Measurements from ENCODE around the gene ENTPD1.
A peak's percentile ranks its signal among the peaks of the same experiment; 100 is the strongest.
"Not testable (repeated sequence)": the region's sequence is repeated elsewhere in the genome, so short reads cannot be mapped to it uniquely, and the experiment has no call there.

ENTPD1 gene

GRCh38 chr10:95864906-95865813 lies 109.2 kb downstream of the ENTPD1 start:
- peak in 20 of 56 donors; percentile 1 to 48 (median 10) for DNase-seq

- no peak for DNase-seq
Measured at GRCh38 chr10:95865814-95866466, 110.0 kb downstream of the ENTPD1 start.

GRCh38 chr10:95866467-95866842 lies 110.5 kb downstream of the ENTPD1 start:
- DNase-seq: no peak

GRCh38 chr10:95867866-95868265 lies 111.9 kb downstream of the ENTPD1 start:
- DNase-seq: no peak

GRCh38 chr10:95872158-95872711 lies 116.3 kb downstream of the ENTPD1 start:
- DNase-seq: no peak

- no peak for DNase-seq
Measured at GRCh38 chr10:95873139-95873538, 117.2 kb downstream of the ENTPD1 start.

- no peak for DNase-seq
Measured at GRCh38 chr10:95873651-95874050, 117.7 kb downstream of the ENTPD1 start.

- not testable (repeated sequence) for DNase-seq
Measured at GRCh38 chr10:95874783-95875182, 118.8 kb downstream of the ENTPD1 start.

- DNase-seq: no peak
Measured at GRCh38 chr10:95876756-95877155, 120.8 kb downstream of the ENTPD1 start.

- no peak for DNase-seq
Measured at GRCh38 chr10:95877881-95878280, 121.9 kb downstream of the ENTPD1 start.

GRCh38 chr10:95880704-95881103 lies 124.7 kb downstream of the ENTPD1 start:
- DNase-seq: no peak

GRCh38 chr10:95881316-95881715 lies 125.4 kb downstream of the ENTPD1 start:
- DNase-seq: no peak

- DNase-seq: no peak
Measured at GRCh38 chr10:95889830-95890229, 133.9 kb downstream of the ENTPD1 start.

- DNase-seq: no peak
Measured at GRCh38 chr10:95896071-95896850, 140.3 kb downstream of the ENTPD1 start.

- DNase-seq: not testable (repeated sequence)
Measured at GRCh38 chr10:95905897-95906580, 150.1 kb downstream of the ENTPD1 start.

GRCh38 chr10:95906677-95907455 lies 150.9 kb downstream of the ENTPD1 start:
- peak in 42 of 56 donors; percentile 2 to 71 (median 36) for DNase-seq

GRCh38 chr10:95907456-95908253 lies 151.7 kb downstream of the ENTPD1 start, which contains the start of gene CC2D2B:
TSS of gene CC2D2B (plus strand) at chr10:95907975. CDS start at chr10:95911324, 3,349 bp downstream.
- peak in 55 of 56 donors; percentile 20 to 97 (median 87) for DNase-seq

- no peak for DNase-seq
Measured at GRCh38 chr10:95908450-95908849, 152.5 kb downstream of the ENTPD1 start.

- DNase-seq: no peak
Measured at GRCh38 chr10:95909561-95909960, 153.6 kb downstream of the ENTPD1 start.

All from nucleus accumbens (tissue), 56 donors.